Loucy (cell line): ENCODE results near the gene GIPC3.

Source experiments
- H2AFZ ChIP-seq: fragments of 200-600 bp; sonication (generic); 2 replicates; pipeline ENCODE4 v1.6.0; 2016; ENCODE audit warnings: antibody characterized with exemption, mild to moderate bottlenecking, low read length, moderate library complexity
- H3F3A ChIP-seq: fragments of 200-600 bp; 2 replicates; pipeline ENCODE4 v1.6.0; 2016; ENCODE audit warnings: antibody characterized with exemption, low read depth, mild to moderate bottlenecking
- H3K27me3 ChIP-seq: fragments of 200-600 bp; sonication (generic); 2 replicates; pipeline ENCODE4 v1.6.1; 2014; ENCODE audit warnings: low read length, mild to moderate bottlenecking; ENCODE audit not compliant: insufficient read depth, poor library complexity, severe bottlenecking
- H3K36me3 ChIP-seq: fragments of 200-600 bp; sonication (generic); 2 replicates; pipeline ENCODE4 v1.6.1; 2016; ENCODE audit warnings: low read length; ENCODE audit not compliant: insufficient read depth
- H3K4me1 ChIP-seq: fragments of 200-600 bp; sonication (generic); 2 replicates; pipeline ENCODE4 v1.5.1; 2014; ENCODE audit warnings: low read length, mild to moderate bottlenecking; ENCODE audit not compliant: insufficient read depth, poor library complexity, severe bottlenecking
- H3K4me2 ChIP-seq: fragments of 200-600 bp; sonication (generic); 2 replicates; pipeline ENCODE4 v1.6.0; 2014; ENCODE audit warnings: antibody characterized with exemption, low read length, low read depth, mild to moderate bottlenecking; ENCODE audit not compliant: poor library complexity, severe bottlenecking
- H3K4me3 ChIP-seq: fragments of 200-600 bp; sonication (generic); 2 replicates; pipeline ENCODE4 v1.5.1; 2014; ENCODE audit warnings: low read length, mild to moderate bottlenecking, mixed read lengths; ENCODE audit not compliant: poor library complexity, severe bottlenecking
- H3K79me2 ChIP-seq: fragments of 200-600 bp; sonication (generic); 2 replicates; pipeline ENCODE4 v1.6.1; 2014; ENCODE audit warnings: low read length; ENCODE audit not compliant: insufficient read depth
- H3K9ac ChIP-seq: fragments of 200-600 bp; sonication (generic); 2 replicates; pipeline ENCODE4 v1.6.0; 2014; ENCODE audit warnings: mild to moderate bottlenecking, low read depth, low read length, moderate library complexity; ENCODE audit not compliant: poor library complexity, severe bottlenecking
- H3K9me2 ChIP-seq: fragments of 200-600 bp; sonication (generic); replicated peaks from 2 replicates; pipeline ENCODE4 v1.6.1; 2016; ENCODE audit warnings: low read depth, low read length, mixed read lengths
- H3K9me3 ChIP-seq: fragments of 200-600 bp; sonication (generic); 2 replicates; pipeline ENCODE4 v1.6.1; 2014; ENCODE audit warnings: mild to moderate bottlenecking, antibody characterized with exemption, low read length, low read depth; ENCODE audit not compliant: insufficient read depth
- H4K20me1 ChIP-seq: fragments of 200-600 bp; sonication (generic); 2 replicates; pipeline ENCODE4 v1.6.0; 2014; ENCODE audit warnings: antibody characterized with exemption, low read length, mild to moderate bottlenecking; ENCODE audit not compliant: insufficient read depth, poor library complexity, severe bottlenecking
- CTCF ChIP-seq: fragments of 200-600 bp; sonication (generic); conservative IDR thresholded peaks from 2 replicates; pipeline ENCODE4 v1.5.1; 2014; ENCODE audit warnings: mild to moderate bottlenecking, antibody characterized with exemption, low read length
- EZH2phosphoT487 ChIP-seq: fragments of 200-600 bp; IDR thresholded peaks from 2 replicates; pipeline ENCODE4 v1.6.1; 2018; ENCODE audit warnings: antibody characterized with exemption, mild to moderate bottlenecking, moderate library complexity, borderline replicate concordance

The GIPC3 gene

GRCh38 chr19:3637621-3638020 lies 52.3 kb downstream of the GIPC3 start:
- Histone ChIP-seq H3K4me1 (no peaks in the 10 kb centered on the region), H3F3A (no peaks in the 10 kb centered on the region), H3K9me3 (no peaks in the 10 kb centered on the region), H3K4me3 (no peak overlapping the region), H4K20me1 (no peaks in the 10 kb centered on the region), H3K9ac (no peak overlapping the region), H3K9me2 (no peaks in the 10 kb centered on the region), H3K79me2 (no peaks in the 10 kb centered on the region), H3K36me3 (no peaks in the 10 kb centered on the region), H3K4me2 (no peak overlapping the region), H2AFZ (no peak overlapping the region), H3K27me3 (no peaks in the 10 kb centered on the region)
- no peak for TF ChIP-seq EZH2phosphoT487
- no peak for TF ChIP-seq CTCF

DNA sequence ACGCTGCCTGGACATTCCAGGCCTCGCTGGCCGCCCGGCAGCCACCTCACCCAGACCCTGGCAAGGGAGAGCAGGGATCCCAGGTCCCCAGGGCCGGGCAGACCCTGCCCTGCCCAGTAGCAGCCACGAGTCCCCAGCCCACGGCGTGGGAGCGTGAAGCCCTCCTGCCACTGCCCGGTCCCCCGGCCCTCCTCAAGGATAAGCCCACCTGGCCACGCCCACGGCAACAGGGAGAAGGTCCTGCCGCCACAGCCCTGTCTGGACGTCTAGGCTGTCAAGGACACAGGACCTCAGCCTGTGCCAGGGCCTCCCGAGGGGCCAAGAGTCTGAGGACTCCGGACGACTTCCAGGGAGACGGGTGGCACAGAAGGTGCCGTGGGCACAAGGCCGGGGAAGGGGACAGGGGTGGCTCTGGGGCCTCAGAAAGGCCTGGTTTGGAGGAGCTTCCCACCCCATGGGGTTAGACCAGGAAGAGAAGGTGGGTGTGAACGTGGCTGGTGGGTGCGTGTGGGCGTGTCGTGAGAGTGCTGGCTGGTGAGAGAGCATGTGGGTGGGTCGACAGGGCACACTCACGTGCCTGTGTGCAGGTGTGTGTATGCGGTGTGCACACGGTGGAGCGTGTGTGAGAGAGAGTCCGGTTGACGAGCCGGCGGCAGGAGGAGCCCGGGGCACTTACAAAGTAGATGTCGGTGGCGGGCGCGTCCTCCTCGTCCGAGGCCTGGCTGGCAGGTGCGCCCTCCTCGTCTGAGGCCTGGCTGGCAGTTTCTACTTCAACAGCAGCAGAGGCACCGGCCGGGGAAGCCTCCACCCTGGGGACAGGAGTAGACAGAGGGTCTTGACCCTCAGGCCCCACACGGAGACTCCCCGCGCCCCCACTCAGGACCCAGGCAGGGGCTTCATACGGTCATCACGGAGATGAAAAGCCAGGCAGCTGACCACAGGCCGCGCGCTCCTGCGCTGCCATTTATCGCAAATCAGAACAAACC lies 53.2 kb downstream of the GIPC3 start:
- Histone ChIP-seq H3K9me2 (no peaks in the 10 kb centered on the region), H3K4me2 (no peak overlapping the region), H3K9me3 (no peaks in the 10 kb centered on the region), H3F3A (no peaks in the 10 kb centered on the region), H3K4me3 (no peak overlapping the region), H3K79me2 (no peaks in the 10 kb centered on the region), H2AFZ (no peak overlapping the region), H3K36me3 (no peaks in the 10 kb centered on the region), H4K20me1 (no peaks in the 10 kb centered on the region), H3K9ac (no peak overlapping the region), H3K4me1 (no peaks in the 10 kb centered on the region), H3K27me3 (no peaks in the 10 kb centered on the region)
- TF ChIP-seq CTCF (no peak), EZH2phosphoT487 (no peak)

DNA sequence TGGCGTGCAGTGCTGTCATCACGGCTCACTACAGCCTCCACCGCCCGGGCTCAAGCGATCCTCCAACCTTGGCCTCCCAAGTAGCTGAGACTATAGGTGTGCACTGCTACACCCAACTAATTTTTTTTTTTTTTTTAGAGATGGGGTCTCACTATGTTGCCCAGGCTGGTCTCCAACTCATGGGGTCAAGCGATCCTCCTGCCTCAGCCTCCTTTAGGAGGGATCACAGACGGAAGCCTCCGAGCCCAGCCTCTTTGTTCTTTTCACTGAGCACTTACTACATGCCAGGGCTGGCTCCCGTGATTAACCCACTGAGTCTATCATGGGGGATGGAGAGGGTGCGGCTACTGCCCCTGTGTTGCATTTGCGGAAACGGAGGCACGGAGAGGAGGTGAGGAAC lies 54.2 kb downstream of the GIPC3 start:
- Histone ChIP-seq H3K4me1 (no peaks in the 10 kb centered on the region), H3K27me3 (no peaks in the 10 kb centered on the region), H3K4me3 (no peak overlapping the region), H4K20me1 (no peaks in the 10 kb centered on the region), H3F3A (no peaks in the 10 kb centered on the region), H3K4me2 (no peak overlapping the region), H3K9me3 (no peaks in the 10 kb centered on the region), H3K79me2 (no peaks in the 10 kb centered on the region), H3K9me2 (no peaks in the 10 kb centered on the region), H2AFZ (no peak overlapping the region), H3K9ac (no peak overlapping the region), H3K36me3 (no peaks in the 10 kb centered on the region)
- TF ChIP-seq CTCF (no peak), EZH2phosphoT487 (no peak)
